MV-4-11 (cell line): Measurements from ENCODE around the gene ALDH9A1.

Experiments
- DNase-seq: peaks from one replicate; lab custom pipeline; 2025; lab: John Stamatoyannopoulos, UW

ALDH9A1 gene

GRCh38 chr1:165619647-165620151 is 78.7 kb downstream of the ALDH9A1 start:
- no peak for DNase-seq

DNA sequence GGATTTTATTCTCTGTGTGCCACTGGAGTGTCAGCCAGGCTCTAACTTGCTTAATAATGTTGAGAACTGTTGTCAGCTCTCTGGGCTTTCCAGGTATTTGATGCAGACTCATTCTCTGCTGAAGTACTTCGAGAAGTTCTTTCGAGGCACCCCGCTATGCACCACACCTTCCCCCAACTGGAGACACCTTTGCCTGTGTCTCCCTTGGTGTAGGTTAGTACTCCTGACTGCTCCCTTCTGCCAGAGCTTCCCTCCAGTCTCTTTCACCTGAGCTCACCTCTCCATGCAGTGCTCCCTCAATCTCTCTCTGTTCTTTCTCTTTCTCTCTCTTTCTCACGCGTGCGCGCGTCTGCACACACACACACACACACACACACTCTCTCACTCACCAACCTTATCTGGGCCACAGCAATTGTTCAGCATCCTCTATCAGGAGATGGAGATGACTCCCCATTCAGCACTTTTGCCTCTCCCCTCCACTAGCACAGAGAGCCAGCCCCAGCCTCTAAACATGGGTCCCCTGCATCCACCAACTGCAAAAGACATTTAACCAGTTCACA is 81.3 kb downstream of the ALDH9A1 start:
- no peak for DNase-seq

DNA sequence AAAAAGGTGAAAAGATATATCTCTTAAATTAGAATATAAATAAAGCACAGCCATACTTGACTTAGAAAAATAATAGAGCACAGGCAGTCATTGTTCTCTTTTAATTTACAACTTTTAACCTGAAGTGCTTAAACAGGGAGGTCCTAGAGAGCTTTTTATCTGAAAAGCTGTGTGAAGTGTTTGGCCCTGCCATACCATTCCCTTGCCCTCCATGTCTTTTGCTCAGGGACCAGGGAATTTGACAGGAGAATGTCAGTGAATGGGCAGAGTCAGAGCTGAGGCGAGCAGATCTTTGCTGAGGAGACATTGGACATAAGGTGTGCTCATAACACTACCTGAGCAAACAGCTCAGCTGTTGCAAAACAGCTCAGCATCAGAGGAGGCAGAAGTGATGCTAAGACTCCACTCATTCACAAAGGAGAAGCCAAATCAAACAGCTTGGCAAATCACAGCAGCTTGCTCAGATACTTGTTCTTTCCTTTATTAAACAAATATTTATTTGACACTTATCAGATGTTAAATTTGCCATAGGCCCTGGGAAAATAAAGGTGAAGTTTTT is 82.2 kb downstream of the ALDH9A1 start:
- DNase-seq: no peak
